ENCODE data around the gene HRH1. TPM values are rescaled to one million over a fixed set of nuclear protein-coding genes. Genes with fewer than 3 reads are reported as not detected.

HRH1 gene
- total RNA-seq, 1 donor from 2014 or later: 0.19 TPM

GRCh38 chr3:11273891-11274291 is 119.6 kb downstream of the HRH1 start:
- Histone ChIP-seq H3K9me3 (ENCODE audit: low read depth) (no peaks in the 10 kb centered on the region), H3F3A (ENCODE audit: low read depth) (peaks cover 5% of the 10 kb centered on the region), H3K27me3 (no peaks in the 10 kb centered on the region), H2AFZ (replicated peaks) (no peak overlapping the region), H3K36me3 (no peaks in the 10 kb centered on the region), H3K4me2 (no peak overlapping the region), H3K4me3 (no peak overlapping the region), H4K20me1 (ENCODE audit: low read depth) (no peaks in the 10 kb centered on the region), H3K9ac (peak overlapping the region; percentile 94), H3K4me1 (peaks cover 8% of the 10 kb centered on the region), H3K27ac (no peak overlapping the region), H3K79me2 (ENCODE audit: low read depth) (peaks cover 23% of the 10 kb centered on the region)
- TF ChIP-seq EZH2phosphoT487 (IDR thresholded peaks at IDR 0.05) (no peak), CTCF (IDR thresholded peaks at IDR 0.05) (no peak), EZH2 (IDR thresholded peaks at IDR 0.05) (no peak)
- no peaks in the 10 kb centered on the region for H3K27me3 Mint-ChIP-seq (ENCODE audit: insufficient read depth, low read depth)
- DNase-seq (ENCODE audit: low spot score): no peak
- peaks cover 12% of the 10 kb centered on the region for H3K4me1 Mint-ChIP-seq
- no peak overlapping the region for H3K27ac Mint-ChIP-seq
- H3K36me3 Mint-ChIP-seq: no peaks in the 10 kb centered on the region
- H3K9me3 Mint-ChIP-seq: no peaks in the 10 kb centered on the region
- H3K4me3 Mint-ChIP-seq: peak overlapping the region; percentile 95

GRCh38 chr3:11274566-11275142 is 120.4 kb downstream of the HRH1 start:
- TF ChIP-seq EZH2phosphoT487 (IDR thresholded peaks at IDR 0.05) (no peak), CTCF (IDR thresholded peaks at IDR 0.05) (no peak), EZH2 (IDR thresholded peaks at IDR 0.05) (no peak)
- no peak overlapping the region for H3K27ac ChIP-seq
- H2AFZ ChIP-seq (replicated peaks): no peak overlapping the region
- Mint-ChIP-seq H3K36me3 (no peaks in the 10 kb centered on the region), H3K9me3 (no peaks in the 10 kb centered on the region), H3K27me3 (ENCODE audit: insufficient read depth, low read depth) (no peaks in the 10 kb centered on the region), H3K27ac (no peak overlapping the region), H3K4me3 (no peak overlapping the region), H3K4me1 (peaks cover 12% of the 10 kb centered on the region)
- no peaks in the 10 kb centered on the region for H3K36me3 ChIP-seq
- H3K9ac ChIP-seq: no peak overlapping the region
- no peak for DNase-seq (ENCODE audit: low spot score)
- H3K4me1 ChIP-seq: peaks cover 8% of the 10 kb centered on the region
- no peaks in the 10 kb centered on the region for H4K20me1 ChIP-seq (ENCODE audit: low read depth)
- H3F3A ChIP-seq (ENCODE audit: low read depth): peaks cover 5% of the 10 kb centered on the region
- H3K9me3 ChIP-seq (ENCODE audit: low read depth): no peaks in the 10 kb centered on the region
- no peaks in the 10 kb centered on the region for H3K27me3 ChIP-seq
- no peak overlapping the region for H3K4me2 ChIP-seq
- H3K79me2 ChIP-seq (ENCODE audit: low read depth): peaks cover 23% of the 10 kb centered on the region
- H3K4me3 ChIP-seq: no peak overlapping the region

GRCh38 chr3:11275926-11276325 is 121.6 kb downstream of the HRH1 start:
- TF ChIP-seq EZH2 (IDR thresholded peaks at IDR 0.05) (no peak), CTCF (IDR thresholded peaks at IDR 0.05) (no peak), EZH2phosphoT487 (IDR thresholded peaks at IDR 0.05) (no peak)
- Histone ChIP-seq H4K20me1 (ENCODE audit: low read depth) (no peaks in the 10 kb centered on the region), H3K4me2 (no peak overlapping the region), H2AFZ (replicated peaks) (no peak overlapping the region), H3K4me3 (no peak overlapping the region), H3K9ac (no peak overlapping the region), H3K27me3 (no peaks in the 10 kb centered on the region), H3K79me2 (ENCODE audit: low read depth) (peaks cover 23% of the 10 kb centered on the region), H3K4me1 (peaks cover 8% of the 10 kb centered on the region), H3F3A (ENCODE audit: low read depth) (peaks cover 5% of the 10 kb centered on the region), H3K27ac (no peak overlapping the region), H3K36me3 (no peaks in the 10 kb centered on the region), H3K9me3 (ENCODE audit: low read depth) (no peaks in the 10 kb centered on the region)
- no peak overlapping the region for H3K27ac Mint-ChIP-seq
- H3K27me3 Mint-ChIP-seq (ENCODE audit: insufficient read depth, low read depth): no peaks in the 10 kb centered on the region
- no peaks in the 10 kb centered on the region for H3K9me3 Mint-ChIP-seq
- H3K36me3 Mint-ChIP-seq: no peaks in the 10 kb centered on the region
- peak overlapping the region; percentile 7 for H3K4me3 Mint-ChIP-seq
- DNase-seq (ENCODE audit: low spot score): no peak
- H3K4me1 Mint-ChIP-seq: peaks cover 12% of the 10 kb centered on the region
